ENCODE results near the gene SLC30A7. TPM values are rescaled to one million over a fixed set of nuclear protein-coding genes. Genes with fewer than 3 reads are reported as not detected.

Gene SLC30A7
- total RNA-seq, 2 donors from 2014 or later, result 32.8 to 39.2 TPM

DNA sequence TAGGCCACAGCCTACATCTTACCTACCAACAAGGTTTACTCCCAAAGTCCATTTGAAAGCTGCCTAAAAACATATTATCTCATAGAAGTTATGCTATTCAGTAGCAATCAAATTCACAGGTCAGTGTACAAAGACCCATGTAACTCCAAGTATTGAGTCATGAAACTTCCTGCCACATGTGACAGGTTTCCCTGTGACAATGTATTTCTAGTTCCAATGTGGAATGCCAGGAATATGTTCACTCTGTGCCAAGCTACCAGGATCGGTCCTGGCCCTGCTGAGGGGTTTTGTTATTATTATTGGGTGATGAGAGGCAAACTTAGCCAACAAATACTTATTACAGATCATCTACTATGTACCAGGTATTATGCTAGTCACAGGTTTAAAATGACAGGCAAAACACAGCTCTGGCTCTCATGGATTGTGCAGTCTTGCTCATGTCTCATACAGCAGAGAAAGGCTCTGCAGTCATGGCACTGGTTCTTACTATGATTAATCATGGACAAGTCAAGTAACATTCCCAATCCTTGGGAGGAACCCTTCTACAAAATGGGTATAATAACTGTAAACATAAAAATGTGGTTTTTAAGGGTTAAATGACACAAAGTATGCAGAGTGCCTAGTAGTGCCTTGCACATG is 107.2 kb downstream of the SLC30A7 start:
- no peak overlapping the region for H3K27ac ChIP-seq

DNA sequence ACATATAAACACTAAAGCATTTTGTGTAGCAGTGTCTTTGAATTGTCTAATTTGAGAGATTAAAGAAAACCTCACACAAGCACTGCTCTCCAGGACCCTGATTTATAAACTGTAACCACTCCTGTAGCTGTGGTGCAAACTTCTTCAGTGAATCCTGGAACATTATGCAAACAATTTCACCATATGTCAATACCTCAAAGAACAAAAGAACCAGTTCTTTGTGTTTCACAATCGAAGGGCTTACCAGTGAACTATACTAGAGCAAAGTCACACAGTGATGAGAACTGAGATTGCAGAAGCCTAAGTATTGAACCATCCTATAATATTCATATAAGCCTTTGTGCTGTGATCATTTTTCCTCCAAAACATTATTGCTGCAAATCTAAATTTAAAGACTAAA is 108.2 kb downstream of the SLC30A7 start:
- Histone ChIP-seq H3K9ac (ENCODE audit: low read depth in 2 of 2, low read length in 2 of 2) (no peak overlapping the region), H3K27ac (no peak overlapping the region), H3K4me1 (no peaks in the 10 kb centered on the region), H3K4me3 (no peak overlapping the region), H3K27me3 (no peaks in the 10 kb centered on the region), H3K9me3 (no peaks in the 10 kb centered on the region), H3K36me3 (no peaks in the 10 kb centered on the region)
- TF ChIP-seq, protein P1, sequence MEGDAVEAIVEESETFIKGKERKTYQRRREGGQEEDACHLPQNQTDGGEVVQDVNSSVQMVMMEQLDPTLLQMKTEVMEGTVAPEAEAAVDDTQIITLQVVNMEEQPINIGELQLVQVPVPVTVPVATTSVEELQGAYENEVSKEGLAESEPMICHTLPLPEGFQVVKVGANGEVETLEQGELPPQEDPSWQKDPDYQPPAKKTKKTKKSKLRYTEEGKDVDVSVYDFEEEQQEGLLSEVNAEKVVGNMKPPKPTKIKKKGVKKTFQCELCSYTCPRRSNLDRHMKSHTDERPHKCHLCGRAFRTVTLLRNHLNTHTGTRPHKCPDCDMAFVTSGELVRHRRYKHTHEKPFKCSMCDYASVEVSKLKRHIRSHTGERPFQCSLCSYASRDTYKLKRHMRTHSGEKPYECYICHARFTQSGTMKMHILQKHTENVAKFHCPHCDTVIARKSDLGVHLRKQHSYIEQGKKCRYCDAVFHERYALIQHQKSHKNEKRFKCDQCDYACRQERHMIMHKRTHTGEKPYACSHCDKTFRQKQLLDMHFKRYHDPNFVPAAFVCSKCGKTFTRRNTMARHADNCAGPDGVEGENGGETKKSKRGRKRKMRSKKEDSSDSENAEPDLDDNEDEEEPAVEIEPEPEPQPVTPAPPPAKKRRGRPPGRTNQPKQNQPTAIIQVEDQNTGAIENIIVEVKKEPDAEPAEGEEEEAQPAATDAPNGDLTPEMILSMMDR (IDR thresholded peaks at IDR 0.05), result no peak
- intact Hi-C loops (cut with DNase I), result no loop called here
- no peak for DNase-seq

More for the DNA sequence above, 107.2 kb downstream of the SLC30A7 start:
- H3K9ac ChIP-seq (ENCODE audit: low read depth in 2 of 2, low read length in 2 of 2), result no peak overlapping the region
- no peaks in the 10 kb centered on the region for H3K9me3 ChIP-seq
- H3K4me3 ChIP-seq, result no peak overlapping the region
- intact Hi-C loops (cut with DNase I), result no loop called here
- no peaks in the 10 kb centered on the region for H3K27me3 ChIP-seq
- DNase-seq, result no peak
- no peaks in the 10 kb centered on the region for H3K4me1 ChIP-seq
- TF ChIP-seq, protein P1 (IDR thresholded peaks at IDR 0.05), result no peak
- no peaks in the 10 kb centered on the region for H3K36me3 ChIP-seq

DNA sequence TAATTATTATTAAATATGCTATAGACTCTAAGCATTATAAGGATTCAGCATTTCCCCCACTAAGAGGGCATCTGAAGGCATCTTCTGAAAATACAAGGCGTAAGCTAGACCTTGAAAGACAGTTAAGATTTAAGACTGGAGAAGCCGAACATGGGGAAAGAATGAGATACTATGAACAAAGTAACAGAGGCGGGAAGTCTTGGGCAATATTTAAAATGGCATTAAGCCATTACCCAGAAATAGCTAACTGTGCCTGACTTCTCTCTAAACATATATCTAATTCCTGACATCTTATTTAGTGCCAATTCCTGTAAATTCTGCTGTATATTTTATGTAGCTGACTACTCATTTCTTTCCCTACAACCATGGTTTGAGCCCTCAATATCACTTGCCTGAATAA is 108.8 kb downstream of the SLC30A7 start:
- H3K9me3 ChIP-seq, result no peaks in the 10 kb centered on the region
- intact Hi-C loops (cut with DNase I), result no loop called here
- DNase-seq, result no peak
- no peaks in the 10 kb centered on the region for H3K4me1 ChIP-seq
- H3K4me3 ChIP-seq, result no peak overlapping the region
- no peaks in the 10 kb centered on the region for H3K27me3 ChIP-seq
- H3K9ac ChIP-seq (ENCODE audit: low read depth in 2 of 2, low read length in 2 of 2), result no peak overlapping the region
- TF ChIP-seq, protein P1 (IDR thresholded peaks at IDR 0.05), result no peak
- H3K36me3 ChIP-seq, result no peaks in the 10 kb centered on the region
- no peak overlapping the region for H3K27ac ChIP-seq

DNA sequence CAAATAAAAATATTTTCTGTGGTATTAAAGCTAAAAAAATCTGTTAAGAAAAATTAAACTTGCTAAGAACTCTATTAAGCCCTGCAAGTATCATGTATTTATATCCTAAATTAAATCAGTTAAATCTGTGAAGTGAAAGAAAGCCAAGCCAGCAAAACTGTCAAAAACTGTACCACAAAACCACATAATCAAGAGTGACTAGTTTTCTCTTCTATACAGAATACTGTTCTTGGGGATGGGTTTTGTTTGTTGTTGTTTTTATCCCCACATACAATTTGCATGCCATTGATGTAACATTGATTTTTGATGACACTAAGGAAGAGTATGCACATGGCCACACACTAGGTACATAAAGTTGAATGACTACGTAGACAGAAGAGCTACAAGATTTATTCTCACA is 109.3 kb downstream of the SLC30A7 start:
- Histone ChIP-seq H3K9me3 (no peaks in the 10 kb centered on the region), H3K4me3 (no peak overlapping the region), H3K9ac (ENCODE audit: low read depth in 2 of 2, low read length in 2 of 2) (no peak overlapping the region), H3K36me3 (no peaks in the 10 kb centered on the region), H3K27me3 (no peaks in the 10 kb centered on the region), H3K4me1 (no peaks in the 10 kb centered on the region), H3K27ac (no peak overlapping the region)
- no peak for DNase-seq
- intact Hi-C loops (cut with DNase I), result no loop called here
- TF ChIP-seq, protein P1 (IDR thresholded peaks at IDR 0.05), result no peak

DNA sequence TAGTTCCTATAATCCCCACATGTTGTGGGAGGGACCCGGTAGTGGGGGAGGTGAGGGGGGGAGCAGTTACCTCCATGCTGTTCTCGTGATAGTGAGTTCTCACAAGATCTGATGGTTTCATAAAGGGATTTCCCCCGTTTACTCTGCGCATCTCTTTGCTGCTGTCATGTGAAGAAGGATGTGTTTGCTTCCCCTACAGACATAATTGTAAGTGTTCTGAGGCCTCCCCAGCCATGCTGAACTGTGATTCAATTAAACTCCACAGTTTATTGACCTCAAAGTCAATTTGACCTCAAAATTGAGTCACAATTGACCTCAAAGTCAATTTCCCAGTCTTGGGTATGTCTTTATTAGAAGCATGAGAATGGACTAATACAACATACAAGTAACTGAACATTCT is 110.0 kb downstream of the SLC30A7 start:
- intact Hi-C loops (cut with DNase I), result no loop called here
- no peak overlapping the region for H3K27ac ChIP-seq

More for the DNA sequence above, 110.0 kb downstream of the SLC30A7 start:
- DNase-seq, result no peak
- no peak overlapping the region for H3K9ac ChIP-seq (ENCODE audit: low read depth in 2 of 2, low read length in 2 of 2)
- TF ChIP-seq, protein P1 (IDR thresholded peaks at IDR 0.05), result no peak
- no peaks in the 10 kb centered on the region for H3K36me3 ChIP-seq
- H3K9me3 ChIP-seq, result no peaks in the 10 kb centered on the region
- H3K27me3 ChIP-seq, result no peaks in the 10 kb centered on the region
- H3K4me3 ChIP-seq, result no peak overlapping the region
- H3K4me1 ChIP-seq, result no peaks in the 10 kb centered on the region
